IMR-90 (cell line): ENCODE data around the gene MOB1B. TPM values are rescaled to one million over a fixed set of nuclear protein-coding genes. Genes with fewer than 3 reads are reported as not detected.

Experiments
- ATAC-seq: fragments of 200-7000 bp; cut with Tn5 transposase; 2 replicates; pipeline ENCODE4 v1.9.1; 2020; ENCODE audit warnings: low read depth, mild to moderate bottlenecking, moderate library complexity
- BruUV-seq: library from RNA; stranded (reverse); fragments of 400-500 nt; replicated peaks from 2 replicates; lab custom pipeline; 2021; lab: Mats Ljungman, UMichigan
- CTCF ChIA-PET: fragments of 300-600 bp; formaldehyde crosslinking; extraction: SDS; loops from one replicate; lab custom pipeline; 2021; ENCODE audit warnings: antibody characterized with exemption; lab: Yijun Ruan, JAX
- POLR2A ChIA-PET: fragments of 300-600 bp; sonication (Branson Sonifier 250); formaldehyde crosslinking; loops from one replicate; lab custom pipeline; 2022; ENCODE audit warnings: antibody characterized with exemption; ENCODE audit not compliant: unreplicated experiment; lab: Charles Lee
- DNase-seq: peaks from one replicate; pipeline ENCODE4 v3.0.0; 2013
- H2AFZ ChIP-seq: replicated peaks from 2 replicates; pipeline ENCODE3; 2013; ENCODE audit warnings: low read length, mild to moderate bottlenecking; ENCODE audit not compliant: poor library complexity
- H2AK5ac ChIP-seq: 2 replicates; pipeline ENCODE4 v1.6.1; 2013; ENCODE audit warnings: low read depth, low read length, inconsistent platforms
- H2AK9ac ChIP-seq: replicated peaks from 2 replicates; pipeline ENCODE3; 2013; ENCODE audit warnings: mild to moderate bottlenecking, low read depth, low read length, moderate library complexity; ENCODE audit not compliant: poor library complexity
- H2BK120ac ChIP-seq: 2 replicates; pipeline ENCODE4 v1.6.1; 2013; ENCODE audit warnings: low read depth, low read length, inconsistent platforms
- H2BK15ac ChIP-seq: 3 replicates; pipeline ENCODE4 v1.6.1; 2013; ENCODE audit warnings: low read depth, low read length, inconsistent platforms
- H2BK20ac ChIP-seq: 2 replicates; pipeline ENCODE4 v1.6.1; 2013; ENCODE audit warnings: low read depth, mild to moderate bottlenecking, inconsistent platforms, low read length, moderate library complexity
- H2BK5ac ChIP-seq: 2 replicates; pipeline ENCODE4 v1.6.1; 2013; ENCODE audit warnings: mild to moderate bottlenecking, low read depth, low read length, inconsistent platforms; ENCODE audit not compliant: poor library complexity, severe bottlenecking
- H3K14ac ChIP-seq: replicated peaks from 2 replicates; pipeline ENCODE4 v1.6.1; 2013; ENCODE audit warnings: low read depth, low read length, inconsistent platforms
- H3K18ac ChIP-seq: 2 replicates; pipeline ENCODE4 v1.6.1; 2013; ENCODE audit warnings: low read depth, low read length, control low read depth
- H3K23ac ChIP-seq: 2 replicates; pipeline ENCODE4 v1.6.1; 2013; ENCODE audit warnings: low read depth, low read length, inconsistent platforms
- H3K27ac ChIP-seq: 2 replicates; pipeline ENCODE4 v1.5.1; 2013; ENCODE audit warnings: mild to moderate bottlenecking, control low read depth, low read length; ENCODE audit not compliant: insufficient read depth
- H3K27me3 ChIP-seq: 2 replicates; pipeline ENCODE4 v1.6.1; 2013; ENCODE audit warnings: low read length; ENCODE audit not compliant: control insufficient read depth, insufficient read depth
- H3K36me3 ChIP-seq: 2 replicates; pipeline ENCODE4 v1.6.1; 2013; ENCODE audit warnings: low read length, mixed read lengths; ENCODE audit not compliant: control insufficient read depth, insufficient read depth
- H3K4ac ChIP-seq: 2 replicates; pipeline ENCODE4 v1.6.1; 2013; ENCODE audit warnings: low read depth, low read length, inconsistent platforms
- H3K4me1 ChIP-seq: 2 replicates; pipeline ENCODE4 v1.6.1; 2013; ENCODE audit warnings: low read length, mixed read lengths; ENCODE audit not compliant: control insufficient read depth, insufficient read depth
- H3K4me2 ChIP-seq: 2 replicates; pipeline ENCODE4 v1.6.1; 2013; ENCODE audit warnings: low read depth, mild to moderate bottlenecking, control low read depth, low read length, moderate library complexity
- H3K4me3 ChIP-seq: 2 replicates; pipeline ENCODE4 v1.5.1; 2013; ENCODE audit warnings: low read depth, mild to moderate bottlenecking, control low read depth, low read length, moderate library complexity; ENCODE audit not compliant: insufficient read depth
- H3K56ac ChIP-seq: 2 replicates; pipeline ENCODE4 v1.6.1; 2013; ENCODE audit warnings: low read length, inconsistent platforms; ENCODE audit not compliant: insufficient read depth; ENCODE audit errors: extremely low read depth
- H3K79me1 ChIP-seq, 2 experiments: 2 replicates each; pipeline ENCODE4 v1.6.1; 2013; ENCODE audit warnings: low read length in 2 of 2, inconsistent platforms in 1 of 2, low read depth in 1 of 2
- H3K9ac ChIP-seq: 2 replicates; pipeline ENCODE4 v1.6.1; 2013; ENCODE audit warnings: low read depth, low read length, control low read depth
- H3K9me1 ChIP-seq: 2 replicates; pipeline ENCODE4 v1.6.1; 2013; ENCODE audit warnings: low read length, inconsistent platforms; ENCODE audit not compliant: insufficient read depth
- H3K9me3 ChIP-seq: 2 replicates; pipeline ENCODE4 v1.6.1; 2013; ENCODE audit warnings: low read length; ENCODE audit not compliant: control insufficient read depth, insufficient read depth
- H4K20me1 ChIP-seq: 2 replicates; pipeline ENCODE4 v1.6.1; 2013; ENCODE audit warnings: low read length, inconsistent platforms; ENCODE audit not compliant: insufficient read depth
- H4K5ac ChIP-seq: 2 replicates; pipeline ENCODE4 v1.6.1; 2013; ENCODE audit warnings: mild to moderate bottlenecking, low read depth, low read length, control low read depth
- H4K8ac ChIP-seq, 2 experiments: 2 replicates each; pipeline ENCODE4 v1.6.1; 2013; ENCODE audit warnings: low read depth in 2 of 2, low read length in 2 of 2, control low read depth in 1 of 2, inconsistent platforms in 1 of 2
- H4K91ac ChIP-seq: 2 replicates; pipeline ENCODE4 v1.6.1; 2013; ENCODE audit warnings: low read depth, low read length, inconsistent platforms; ENCODE audit not compliant: insufficient read depth
- BHLHE40 ChIP-seq: fragments of 150-350 bp; IDR thresholded peaks from 2 replicates; pipeline ENCODE4 v1.6.1; 2016; ENCODE audit warnings: mild to moderate bottlenecking, low read depth, low read length
- CEBPB ChIP-seq: IDR thresholded peaks from 2 replicates; pipeline ENCODE4 v1.6.1; 2012; ENCODE audit warnings: low read depth, low read length, improper control_type of control experiment
- CHD1 ChIP-seq: IDR thresholded peaks from 2 replicates; pipeline ENCODE4 v1.6.1; 2012; ENCODE audit warnings: low read depth, low read length, improper control_type of control experiment
- NFE2L2 ChIP-seq: fragments of 150-350 bp; IDR thresholded peaks from 2 replicates; pipeline ENCODE4 v1.6.1; 2016; ENCODE audit warnings: low read depth, mild to moderate bottlenecking, low read length
- RAD21 ChIP-seq: IDR thresholded peaks from 2 replicates; pipeline ENCODE4 v1.6.1; 2012; ENCODE audit warnings: low read length, improper control_type of control experiment
- RFX5 ChIP-seq: IDR thresholded peaks from 2 replicates; pipeline ENCODE4 v1.8.0; 2012; ENCODE audit warnings: low read depth, mild to moderate bottlenecking, low read length, moderate library complexity
- SMC3 ChIP-seq: fragments of 150-350 bp; IDR thresholded peaks from 2 replicates; pipeline ENCODE4 v1.6.1; 2016; ENCODE audit warnings: low read depth, mild to moderate bottlenecking, antibody characterized with exemption, low read length, moderate library complexity
- WGBS, 2 experiments: methylation state at CpG; one replicate each; pipeline versions ENCODE4 v1.1.5 to v1.1.7; 2013; ENCODE audit warnings: missing lambda C conversion rate in 2 of 2; ENCODE audit not compliant: insufficient read length in 1 of 2; ENCODE audit errors: extremely low coverage in 2 of 2; 5-methylcytosine and 5-hydroxymethylcytosine counted together
- dilution Hi-C: fragments of 300-500 bp; cut with HindIII; formaldehyde crosslinking; loops from one replicate; pipeline ENCODE4 v1.14.3; 2018; ENCODE audit warnings: low sequenced_read_pairs; ENCODE audit not compliant: unreplicated experiment
- in situ Hi-C: fragments of 300-500 bp; cut with MboI; formaldehyde crosslinking; loops from 3 replicates; pipeline ENCODE4 v1.14.3; 2019; ENCODE audit warnings: low sequenced_read_pairs, inconsistent platforms, mixed read lengths
- intact Hi-C: fragments of 100-400 bp; cut with micrococcal nuclease; formaldehyde crosslinking; loops from 2 replicates; pipeline ENCODE4 v1.10.0; 2022
- polyA plus RNA-seq, 3 experiments: library from polyadenylated mRNA; depleted of rRNA; stranded (reverse); fragments of >200 nt; gene quantifications; 2 replicates each; pipeline ENCODE4 v1.2.3, GENCODE V29; 2012; ENCODE audit warnings: low replicate concordance in 1 of 3
- total RNA-seq: library from RNA; depleted of rRNA; stranded (reverse); fragments of >200 nt; gene quantifications from 2 replicates; pipeline ENCODE4 v1.2.3, GENCODE V29; 2012

MOB1B gene
- total and polyA plus RNA-seq, 2 of the 4 experiments (the other 2 are of a cell fraction): 5.7 to 6.8 TPM

- TF ChIP-seq SMC3 (no peak), NFE2L2 (no peak), BHLHE40 (no peak), CEBPB (no peak), CHD1 (no peak), RFX5 (no peak), RAD21 (no peak)
- H2AFZ ChIP-seq: peak overlapping the region; percentile 92
- peak overlapping the region; percentile 57 to 67 for H4K8ac ChIP-seq
- H3K56ac ChIP-seq: peak overlapping the region; percentile 83
- peak overlapping the region; percentile 78 for H3K27ac ChIP-seq
- DNase-seq (no peak), ATAC-seq (peak; percentile 38; the same call in 1 of the 2 replicates)
- H2BK20ac ChIP-seq: no peak overlapping the region
- H3K4ac ChIP-seq: peak overlapping the region; percentile 75
- H2BK15ac ChIP-seq: no peak overlapping the region
- peak overlapping the region; percentile 86 for H3K14ac ChIP-seq
- peak overlapping the region; percentile 84 for H3K9ac ChIP-seq
- peak overlapping the region; percentile 83 for H4K91ac ChIP-seq
- H3K4me2 ChIP-seq: peak overlapping the region; percentile 68
- no peaks in the 10 kb centered on the region for H3K27me3 ChIP-seq
- peaks cover 4% of the 10 kb centered on the region; the same call in 1 of the 2 replicates for H3K9me1 ChIP-seq
- no peaks in the 10 kb centered on the region for H3K9me3 ChIP-seq
- peak overlapping the region; percentile 87 for H3K4me3 ChIP-seq
- dilution Hi-C loops (no loop called here), in situ Hi-C loops (loop anchor here (10.0 kb wide), 1 partner anchor 159 kb away; the partner anchor contains the start of gene GRSF1), intact Hi-C loops (loop anchor here (5.0 to 10.0 kb wide), 3 partner anchors 92 to 191 kb away; partner anchors contain the start of genes GRSF1 and MOB1B)
- H4K20me1 ChIP-seq: no peaks in the 10 kb centered on the region
- H3K4me1 ChIP-seq: peaks cover 5% of the 10 kb centered on the region
- H2BK5ac ChIP-seq: peak overlapping the region; percentile 65
- WGBS, 2 experiments: no CpG with 5 or more reads among the region's 11 CpGs
- peak overlapping the region; percentile 85 for H2AK9ac ChIP-seq
- BruUV-seq: no TSS peak
- peak overlapping the region; percentile 33; the same call in 1 of the 2 replicates for H4K5ac ChIP-seq
- CTCF ChIA-PET: interaction anchor here (0.8 to 1.7 kb wide), 4 partner anchors 15 to 174 kb away, joined by 3 to 4 read pairs (median 4); no protein-coding TSS in a partner anchor
- H2BK120ac ChIP-seq: 0 out of 2 replicates have a peak overlapping the region, but pooled peaks have one; percentile 60
- H3K18ac ChIP-seq: 0 out of 2 replicates have a peak overlapping the region, but pooled peaks have one; percentile 13
- peaks cover 15 to 56% of the 10 kb centered on the region in 2 experiments for H3K79me1 ChIP-seq
- peaks cover under 1% of the 10 kb centered on the region; the same call in 1 of the 2 replicates for H3K36me3 ChIP-seq
- peak overlapping the region; percentile 79 for H3K23ac ChIP-seq
- POLR2A ChIA-PET: no interaction called here
- peak overlapping the region; percentile 72 for H2AK5ac ChIP-seq
Measured at GRCh38 chr4:70994069-70994366, 91.8 kb downstream of the MOB1B start.
